GM12874 (cell line): ENCODE data around the gene WDR1.

Source experiments
- CTCF ChIP-seq: IDR thresholded peaks from 2 replicates; pipeline ENCODE4 v1.5.1; 2011; ENCODE audit warnings: low read depth, mild to moderate bottlenecking, control low read depth, low read length, moderate library complexity; ENCODE audit not compliant: insufficient read depth

The WDR1 gene

GRCh38 chr4:10088135-10089010 is 28.2 kb downstream of the WDR1 start:
- TF ChIP-seq CTCF = no peak

GRCh38 chr4:10087152-10087791 is 29.3 kb downstream of the WDR1 start:
- TF ChIP-seq CTCF = no peak

- no peak for TF ChIP-seq CTCF
Measured at GRCh38 chr4:10086506-10087120, 30.0 kb downstream of the WDR1 start.

GRCh38 chr4:10085828-10086505 is 30.6 kb downstream of the WDR1 start:
- no peak for TF ChIP-seq CTCF

GRCh38 chr4:10085386-10085785 is 31.2 kb downstream of the WDR1 start:
- TF ChIP-seq CTCF = no peak

GRCh38 chr4:10084651-10085358 is 31.8 kb downstream of the WDR1 start:
- no peak for TF ChIP-seq CTCF
